ENCODE data around the gene ZKSCAN8.
"Not testable (repeated sequence)": the region's sequence is repeated elsewhere in the genome, so short reads cannot be mapped to it uniquely, and the experiment has no call there.

The ZKSCAN8 gene

DNA sequence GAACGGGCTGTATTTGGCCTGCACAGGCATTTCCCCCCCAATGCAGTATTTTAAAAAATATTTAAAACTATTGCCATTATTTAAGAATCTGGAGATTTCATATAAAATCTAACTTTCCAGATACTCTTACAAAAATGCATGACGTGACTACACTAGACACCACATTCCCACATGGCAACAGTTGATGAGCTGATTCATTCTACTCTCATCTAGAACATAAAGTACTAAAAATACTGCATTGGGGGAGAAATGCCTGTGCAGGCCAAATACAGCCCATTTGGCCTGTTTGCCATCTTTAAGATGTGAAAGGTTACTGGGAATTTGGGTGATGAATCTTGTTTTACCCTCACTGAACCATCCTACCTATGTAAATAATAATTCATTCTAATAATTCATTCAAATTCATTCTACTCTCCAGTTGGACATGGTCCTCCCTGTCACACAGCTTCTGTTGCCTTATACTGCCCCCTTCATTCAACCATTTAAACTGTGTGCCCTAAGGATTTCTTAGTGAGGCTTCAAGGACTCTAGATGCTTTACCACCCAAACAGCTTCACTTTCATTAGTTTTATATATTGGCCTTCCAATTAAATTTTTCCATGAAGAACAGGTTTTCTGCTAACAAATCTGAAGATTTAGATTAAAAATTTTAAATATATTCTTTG is 24.2 kb upstream of the ZKSCAN8 start:
- H3K4me3 ChIP-seq (ENCODE audit: low read length), result no peak overlapping the region
- H3K36me3 ChIP-seq (ENCODE audit: control insufficient read depth, low read length), result peaks cover 61% of the 10 kb centered on the region
- H3F3A ChIP-seq (ENCODE audit: control insufficient read depth, insufficient read depth), result no peaks in the 10 kb centered on the region
- H3K9me3 ChIP-seq (ENCODE audit: control insufficient read depth, insufficient read depth, low read length), result no peaks in the 10 kb centered on the region
- no peaks in the 10 kb centered on the region for H3K4me1 ChIP-seq (ENCODE audit: control insufficient read depth, low read length)
- H3K9me2 ChIP-seq (replicated peaks; ENCODE audit: control insufficient read depth, low read length), result no peaks in the 10 kb centered on the region
- no peaks in the 10 kb centered on the region for H4K20me1 ChIP-seq (ENCODE audit: control insufficient read depth, insufficient read depth, low read depth, low read length)
- no peak overlapping the region for H3K27ac ChIP-seq (ENCODE audit: low read depth, low read length)
- H3K79me2 ChIP-seq (ENCODE audit: control insufficient read depth, low read length), result no peaks in the 10 kb centered on the region
- no peak overlapping the region for H3K4me2 ChIP-seq (ENCODE audit: low read length)
- H3K27me3 ChIP-seq (ENCODE audit: control insufficient read depth, low read length), result no peaks in the 10 kb centered on the region
- no peak for TF ChIP-seq EZH2phosphoT487 (IDR thresholded peaks at IDR 0.05; ENCODE audit: borderline replicate concordance, low read length)
- TF ChIP-seq, protein P1, sequence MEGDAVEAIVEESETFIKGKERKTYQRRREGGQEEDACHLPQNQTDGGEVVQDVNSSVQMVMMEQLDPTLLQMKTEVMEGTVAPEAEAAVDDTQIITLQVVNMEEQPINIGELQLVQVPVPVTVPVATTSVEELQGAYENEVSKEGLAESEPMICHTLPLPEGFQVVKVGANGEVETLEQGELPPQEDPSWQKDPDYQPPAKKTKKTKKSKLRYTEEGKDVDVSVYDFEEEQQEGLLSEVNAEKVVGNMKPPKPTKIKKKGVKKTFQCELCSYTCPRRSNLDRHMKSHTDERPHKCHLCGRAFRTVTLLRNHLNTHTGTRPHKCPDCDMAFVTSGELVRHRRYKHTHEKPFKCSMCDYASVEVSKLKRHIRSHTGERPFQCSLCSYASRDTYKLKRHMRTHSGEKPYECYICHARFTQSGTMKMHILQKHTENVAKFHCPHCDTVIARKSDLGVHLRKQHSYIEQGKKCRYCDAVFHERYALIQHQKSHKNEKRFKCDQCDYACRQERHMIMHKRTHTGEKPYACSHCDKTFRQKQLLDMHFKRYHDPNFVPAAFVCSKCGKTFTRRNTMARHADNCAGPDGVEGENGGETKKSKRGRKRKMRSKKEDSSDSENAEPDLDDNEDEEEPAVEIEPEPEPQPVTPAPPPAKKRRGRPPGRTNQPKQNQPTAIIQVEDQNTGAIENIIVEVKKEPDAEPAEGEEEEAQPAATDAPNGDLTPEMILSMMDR (IDR thresholded peaks at IDR 0.05; ENCODE audit: low read depth, low read length, poor library complexity, severe bottlenecking), result no peak

- no peaks in the 10 kb centered on the region for H3K9me3 ChIP-seq (ENCODE audit: control insufficient read depth, insufficient read depth, low read length)
- H3K9me2 ChIP-seq (replicated peaks; ENCODE audit: control insufficient read depth, low read length), result no peaks in the 10 kb centered on the region
- H3K27me3 ChIP-seq (ENCODE audit: control insufficient read depth, low read length), result no peaks in the 10 kb centered on the region
- H3K4me3 ChIP-seq (ENCODE audit: low read length), result no peak overlapping the region
- H3K36me3 ChIP-seq (ENCODE audit: control insufficient read depth, low read length), result peaks cover 66% of the 10 kb centered on the region
- H3K79me2 ChIP-seq (ENCODE audit: control insufficient read depth, low read length), result peaks cover 4% of the 10 kb centered on the region
- no peak overlapping the region for H3K27ac ChIP-seq (ENCODE audit: low read depth, low read length)
- H3F3A ChIP-seq (ENCODE audit: control insufficient read depth, insufficient read depth), result no peaks in the 10 kb centered on the region
- H3K4me2 ChIP-seq (ENCODE audit: low read length), result no peak overlapping the region
- no peaks in the 10 kb centered on the region for H3K4me1 ChIP-seq (ENCODE audit: control insufficient read depth, low read length)
- no peak for TF ChIP-seq EZH2phosphoT487 (IDR thresholded peaks at IDR 0.05; ENCODE audit: borderline replicate concordance, low read length)
- TF ChIP-seq, protein P1 (IDR thresholded peaks at IDR 0.05; ENCODE audit: low read depth, low read length, poor library complexity, severe bottlenecking), result no peak
- no peaks in the 10 kb centered on the region for H4K20me1 ChIP-seq (ENCODE audit: control insufficient read depth, insufficient read depth, low read depth, low read length)
These were observed 23.5 kb upstream of the ZKSCAN8 start for GRCh38 chr6:28118217-28118616.

GRCh38 chr6:28121876-28122275 is 19.8 kb upstream of the ZKSCAN8 start:
- H3K36me3 ChIP-seq (ENCODE audit: control insufficient read depth, low read length), result peaks cover 63% of the 10 kb centered on the region

GRCh38 chr6:28122283-28122682 is 19.4 kb upstream of the ZKSCAN8 start:
- not testable (repeated sequence) for H3F3A ChIP-seq (ENCODE audit: control insufficient read depth, insufficient read depth); H4K20me1 ChIP-seq (ENCODE audit: control insufficient read depth, insufficient read depth, low read depth, low read length); H3K27ac ChIP-seq (ENCODE audit: low read depth, low read length); H3K27me3 ChIP-seq (ENCODE audit: control insufficient read depth, low read length); H3K4me3 ChIP-seq (ENCODE audit: low read length); H3K4me2 ChIP-seq (ENCODE audit: low read length); H3K9me3 ChIP-seq (ENCODE audit: control insufficient read depth, insufficient read depth, low read length); H3K9me2 ChIP-seq (replicated peaks; ENCODE audit: control insufficient read depth, low read length)
- Histone ChIP-seq H3K36me3 (ENCODE audit: control insufficient read depth, low read length) (peaks cover 67% of the 10 kb centered on the region), H3K4me1 (ENCODE audit: control insufficient read depth, low read length) (peaks cover 29% of the 10 kb centered on the region), H3K79me2 (ENCODE audit: control insufficient read depth, low read length) (peaks cover 43% of the 10 kb centered on the region)

More at GRCh38 chr6:28121876-28122275, 19.8 kb upstream of the ZKSCAN8 start:
- Histone ChIP-seq H3F3A (ENCODE audit: control insufficient read depth, insufficient read depth) (peaks cover 5% of the 10 kb centered on the region; the same call in 1 of the 2 replicates), H3K27me3 (ENCODE audit: control insufficient read depth, low read length) (no peaks in the 10 kb centered on the region), H3K9me2 (replicated peaks; ENCODE audit: control insufficient read depth, low read length) (no peaks in the 10 kb centered on the region), H3K27ac (ENCODE audit: low read depth, low read length) (no peak overlapping the region), H3K4me1 (ENCODE audit: control insufficient read depth, low read length) (peaks cover 27% of the 10 kb centered on the region), H4K20me1 (ENCODE audit: control insufficient read depth, insufficient read depth, low read depth, low read length) (no peaks in the 10 kb centered on the region), H3K9me3 (ENCODE audit: control insufficient read depth, insufficient read depth, low read length) (no peaks in the 10 kb centered on the region), H3K4me3 (ENCODE audit: low read length) (no peak overlapping the region), H3K79me2 (ENCODE audit: control insufficient read depth, low read length) (peaks cover 39% of the 10 kb centered on the region), H3K4me2 (ENCODE audit: low read length) (no peak overlapping the region)
- no peak for TF ChIP-seq EZH2phosphoT487 (IDR thresholded peaks at IDR 0.05; ENCODE audit: borderline replicate concordance, low read length)
- TF ChIP-seq, protein P1 (IDR thresholded peaks at IDR 0.05; ENCODE audit: low read depth, low read length, poor library complexity, severe bottlenecking), result no peak

Measured in DOHH2 (cell line).